Tibial nerve (tissue), 4 donors: Measurements from ENCODE around the gene TRAF6.

ENCODE experiments used
- CTCF ChIP-seq, 5 experiments: fragments of 200-600 bp in 3 of 5; fragments of 450-650 bp in 2 of 5; sonication (generic) in 3 of 5; IDR thresholded peaks; one replicate each; pipeline ENCODE4 v1.5.1; 2016 to 2019; ENCODE audit warnings: antibody characterized with exemption in 5 of 5, mild to moderate bottlenecking in 3 of 5, moderate library complexity in 2 of 5
- EP300 ChIP-seq, 2 donors: sonication (generic); formaldehyde crosslinking; IDR thresholded peaks; one replicate each; pipeline ENCODE4 v1.6.1; 2017; ENCODE audit warnings: antibody characterized with exemption in 2 of 2, mild to moderate bottlenecking in 1 of 2
- POLR2A ChIP-seq, 2 donors: fragments of 450-650 bp; IDR thresholded peaks; one replicate each; pipeline ENCODE4 v1.6.1; 2017; ENCODE audit warnings: antibody characterized with exemption in 2 of 2, mild to moderate bottlenecking in 2 of 2, moderate library complexity in 2 of 2

GRCh38 chr11:36499315-36499714 is 10.8 kb downstream of the TRAF6 start:
- TF ChIP-seq POLR2A (IDR thresholded peaks at IDR 0.05): no peak
- TF ChIP-seq CTCF (IDR thresholded peaks at IDR 0.05): no peak
- no peak for TF ChIP-seq EP300 (IDR thresholded peaks at IDR 0.05)
